H1 (cell line): Measurements from ENCODE around the gene SF3A2. TPM values are rescaled to one million over a fixed set of nuclear protein-coding genes. Genes with fewer than 3 reads are reported as not detected.

Source experiments
- CBX5 ChIP-seq: fragments of 300-800, 300-1000 bp; sonication (generic); IDR thresholded peaks from 2 replicates; pipeline ENCODE4 v1.7.1; 2016; ENCODE audit warnings: antibody characterized with exemption, low read length, low read depth
- CTBP2 ChIP-seq: IDR thresholded peaks from 2 replicates; pipeline ENCODE4 v1.7.0; 2011; ENCODE audit warnings: borderline replicate concordance, mild to moderate bottlenecking, moderate library complexity, mixed read lengths, low read length; ENCODE audit not compliant: insufficient read depth, insufficient read length
- HDAC6 ChIP-seq: IDR thresholded peaks from one replicate; pipeline ENCODE4 v1.7.1; 2012; ENCODE audit warnings: low read depth, mild to moderate bottlenecking, inconsistent platforms, low read length, moderate library complexity
- KDM4A ChIP-seq: IDR thresholded peaks from one replicate; pipeline ENCODE4 v1.7.1; 2012; ENCODE audit warnings: low read depth, mild to moderate bottlenecking, moderate library complexity, low read length, inconsistent platforms; ENCODE audit not compliant: severe bottlenecking
- SIX5 ChIP-seq: IDR thresholded peaks from 2 replicates; pipeline ENCODE4 v1.6.1; 2011; ENCODE audit warnings: mild to moderate bottlenecking, low read depth, low read length
- TAF1 ChIP-seq: IDR thresholded peaks from 2 replicates; pipeline ENCODE4 v1.6.1; 2011; ENCODE audit warnings: mild to moderate bottlenecking, low read depth, low read length
- YY1 ChIP-seq: IDR thresholded peaks from 2 replicates; pipeline ENCODE4 v1.6.1; 2011; ENCODE audit warnings: low read depth, mild to moderate bottlenecking, low read length
- polyA plus RNA-seq, 7 experiments: library from polyadenylated mRNA; depleted of rRNA in 3 of 7; stranded (reverse) in 5 of 7; unstranded in 2 of 7; fragments of >200 nt in 5 of 7; fragments of 200-250 nt in 2 of 7; gene quantifications; 1 replicate in 5 of 7; 2 replicates in 1 of 7; 4 replicates in 1 of 7; pipeline versions ENCODE4 v1.2.1 to v1.2.3, GENCODE V29; 2011 to 2013; ENCODE audit warnings: missing spikeins in 2 of 7, mixed read lengths in 2 of 7
- total RNA-seq: library from RNA; stranded (reverse); fragmentation: NEBNext Ultra II Directional; extraction: Animal tissue kit (Norgen Biotek cat#: 25700); gene quantifications from 2 replicates; pipeline ENCODE4 v1.2.1, GENCODE V29; 2021
- TF ChIP-seq, protein P1 (sequence below): fragments of 300-600 bp; sonication (generic); IDR thresholded peaks from 2 replicates; pipeline ENCODE4 v1.7.1; 2012; ENCODE audit warnings: low read length, moderate library complexity, mild to moderate bottlenecking, inconsistent platforms; ENCODE audit not compliant: insufficient replicate concordance
- TF ChIP-seq, protein P2 (sequence below): IDR thresholded peaks from 2 replicates; pipeline ENCODE4 v1.6.1; 2012; ENCODE audit warnings: low read length, inconsistent platforms

Gene SF3A2
- total and polyA plus RNA-seq, 2 of the 8 experiments (the other 6 are each of a cell fraction or from before 2014, with no cell fraction given) = 15.3 to 146 TPM

DNA sequence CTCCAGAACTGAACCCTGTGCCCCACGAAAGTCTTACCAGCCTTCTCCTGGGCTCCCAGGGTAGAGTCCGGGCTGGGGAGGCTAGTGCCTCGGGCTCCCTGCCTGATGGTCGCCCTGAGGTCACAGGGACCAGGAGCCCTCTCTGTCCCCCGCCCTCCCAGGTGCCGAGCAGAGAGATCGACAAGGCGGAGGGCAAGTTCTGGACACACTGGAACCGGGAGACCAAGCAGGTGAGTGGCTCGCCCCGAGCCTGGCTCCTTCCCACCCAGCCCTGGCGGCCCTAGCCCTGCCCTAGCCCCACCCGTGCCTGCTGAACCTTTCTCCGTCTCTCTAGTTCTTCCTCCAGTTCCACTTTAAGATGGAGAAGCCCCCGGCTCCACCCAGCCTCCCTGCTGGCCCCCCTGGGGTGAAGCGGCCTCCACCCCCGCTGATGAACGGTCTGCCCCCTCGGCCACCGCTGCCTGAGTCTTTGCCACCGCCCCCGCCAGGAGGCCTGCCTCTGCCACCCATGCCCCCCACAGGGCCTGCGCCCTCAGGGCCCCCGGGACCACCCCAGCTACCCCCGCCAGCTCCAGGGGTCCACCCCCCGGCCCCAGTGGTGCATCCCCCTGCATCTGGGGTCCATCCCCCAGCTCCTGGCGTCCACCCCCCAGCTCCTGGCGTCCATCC, 10.9 kb downstream of the SF3A2 start (continued):
- TF ChIP-seq, protein P1, sequence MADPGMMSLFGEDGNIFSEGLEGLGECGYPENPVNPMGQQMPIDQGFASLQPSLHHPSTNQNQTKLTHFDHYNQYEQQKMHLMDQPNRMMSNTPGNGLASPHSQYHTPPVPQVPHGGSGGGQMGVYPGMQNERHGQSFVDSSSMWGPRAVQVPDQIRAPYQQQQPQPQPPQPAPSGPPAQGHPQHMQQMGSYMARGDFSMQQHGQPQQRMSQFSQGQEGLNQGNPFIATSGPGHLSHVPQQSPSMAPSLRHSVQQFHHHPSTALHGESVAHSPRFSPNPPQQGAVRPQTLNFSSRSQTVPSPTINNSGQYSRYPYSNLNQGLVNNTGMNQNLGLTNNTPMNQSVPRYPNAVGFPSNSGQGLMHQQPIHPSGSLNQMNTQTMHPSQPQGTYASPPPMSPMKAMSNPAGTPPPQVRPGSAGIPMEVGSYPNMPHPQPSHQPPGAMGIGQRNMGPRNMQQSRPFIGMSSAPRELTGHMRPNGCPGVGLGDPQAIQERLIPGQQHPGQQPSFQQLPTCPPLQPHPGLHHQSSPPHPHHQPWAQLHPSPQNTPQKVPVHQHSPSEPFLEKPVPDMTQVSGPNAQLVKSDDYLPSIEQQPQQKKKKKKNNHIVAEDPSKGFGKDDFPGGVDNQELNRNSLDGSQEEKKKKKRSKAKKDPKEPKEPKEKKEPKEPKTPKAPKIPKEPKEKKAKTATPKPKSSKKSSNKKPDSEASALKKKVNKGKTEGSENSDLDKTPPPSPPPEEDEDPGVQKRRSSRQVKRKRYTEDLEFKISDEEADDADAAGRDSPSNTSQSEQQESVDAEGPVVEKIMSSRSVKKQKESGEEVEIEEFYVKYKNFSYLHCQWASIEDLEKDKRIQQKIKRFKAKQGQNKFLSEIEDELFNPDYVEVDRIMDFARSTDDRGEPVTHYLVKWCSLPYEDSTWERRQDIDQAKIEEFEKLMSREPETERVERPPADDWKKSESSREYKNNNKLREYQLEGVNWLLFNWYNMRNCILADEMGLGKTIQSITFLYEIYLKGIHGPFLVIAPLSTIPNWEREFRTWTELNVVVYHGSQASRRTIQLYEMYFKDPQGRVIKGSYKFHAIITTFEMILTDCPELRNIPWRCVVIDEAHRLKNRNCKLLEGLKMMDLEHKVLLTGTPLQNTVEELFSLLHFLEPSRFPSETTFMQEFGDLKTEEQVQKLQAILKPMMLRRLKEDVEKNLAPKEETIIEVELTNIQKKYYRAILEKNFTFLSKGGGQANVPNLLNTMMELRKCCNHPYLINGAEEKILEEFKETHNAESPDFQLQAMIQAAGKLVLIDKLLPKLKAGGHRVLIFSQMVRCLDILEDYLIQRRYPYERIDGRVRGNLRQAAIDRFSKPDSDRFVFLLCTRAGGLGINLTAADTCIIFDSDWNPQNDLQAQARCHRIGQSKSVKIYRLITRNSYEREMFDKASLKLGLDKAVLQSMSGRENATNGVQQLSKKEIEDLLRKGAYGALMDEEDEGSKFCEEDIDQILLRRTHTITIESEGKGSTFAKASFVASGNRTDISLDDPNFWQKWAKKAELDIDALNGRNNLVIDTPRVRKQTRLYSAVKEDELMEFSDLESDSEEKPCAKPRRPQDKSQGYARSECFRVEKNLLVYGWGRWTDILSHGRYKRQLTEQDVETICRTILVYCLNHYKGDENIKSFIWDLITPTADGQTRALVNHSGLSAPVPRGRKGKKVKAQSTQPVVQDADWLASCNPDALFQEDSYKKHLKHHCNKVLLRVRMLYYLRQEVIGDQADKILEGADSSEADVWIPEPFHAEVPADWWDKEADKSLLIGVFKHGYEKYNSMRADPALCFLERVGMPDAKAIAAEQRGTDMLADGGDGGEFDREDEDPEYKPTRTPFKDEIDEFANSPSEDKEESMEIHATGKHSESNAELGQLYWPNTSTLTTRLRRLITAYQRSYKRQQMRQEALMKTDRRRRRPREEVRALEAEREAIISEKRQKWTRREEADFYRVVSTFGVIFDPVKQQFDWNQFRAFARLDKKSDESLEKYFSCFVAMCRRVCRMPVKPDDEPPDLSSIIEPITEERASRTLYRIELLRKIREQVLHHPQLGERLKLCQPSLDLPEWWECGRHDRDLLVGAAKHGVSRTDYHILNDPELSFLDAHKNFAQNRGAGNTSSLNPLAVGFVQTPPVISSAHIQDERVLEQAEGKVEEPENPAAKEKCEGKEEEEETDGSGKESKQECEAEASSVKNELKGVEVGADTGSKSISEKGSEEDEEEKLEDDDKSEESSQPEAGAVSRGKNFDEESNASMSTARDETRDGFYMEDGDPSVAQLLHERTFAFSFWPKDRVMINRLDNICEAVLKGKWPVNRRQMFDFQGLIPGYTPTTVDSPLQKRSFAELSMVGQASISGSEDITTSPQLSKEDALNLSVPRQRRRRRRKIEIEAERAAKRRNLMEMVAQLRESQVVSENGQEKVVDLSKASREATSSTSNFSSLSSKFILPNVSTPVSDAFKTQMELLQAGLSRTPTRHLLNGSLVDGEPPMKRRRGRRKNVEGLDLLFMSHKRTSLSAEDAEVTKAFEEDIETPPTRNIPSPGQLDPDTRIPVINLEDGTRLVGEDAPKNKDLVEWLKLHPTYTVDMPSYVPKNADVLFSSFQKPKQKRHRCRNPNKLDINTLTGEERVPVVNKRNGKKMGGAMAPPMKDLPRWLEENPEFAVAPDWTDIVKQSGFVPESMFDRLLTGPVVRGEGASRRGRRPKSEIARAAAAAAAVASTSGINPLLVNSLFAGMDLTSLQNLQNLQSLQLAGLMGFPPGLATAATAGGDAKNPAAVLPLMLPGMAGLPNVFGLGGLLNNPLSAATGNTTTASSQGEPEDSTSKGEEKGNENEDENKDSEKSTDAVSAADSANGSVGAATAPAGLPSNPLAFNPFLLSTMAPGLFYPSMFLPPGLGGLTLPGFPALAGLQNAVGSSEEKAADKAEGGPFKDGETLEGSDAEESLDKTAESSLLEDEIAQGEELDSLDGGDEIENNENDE = no peak
- TF ChIP-seq KDM4A (no peak), SIX5 (no peak), HDAC6 (no peak), CTBP2 (no peak), TAF1 (no peak), CBX5 (no peak), YY1 (no peak)
- TF ChIP-seq, protein P2, sequence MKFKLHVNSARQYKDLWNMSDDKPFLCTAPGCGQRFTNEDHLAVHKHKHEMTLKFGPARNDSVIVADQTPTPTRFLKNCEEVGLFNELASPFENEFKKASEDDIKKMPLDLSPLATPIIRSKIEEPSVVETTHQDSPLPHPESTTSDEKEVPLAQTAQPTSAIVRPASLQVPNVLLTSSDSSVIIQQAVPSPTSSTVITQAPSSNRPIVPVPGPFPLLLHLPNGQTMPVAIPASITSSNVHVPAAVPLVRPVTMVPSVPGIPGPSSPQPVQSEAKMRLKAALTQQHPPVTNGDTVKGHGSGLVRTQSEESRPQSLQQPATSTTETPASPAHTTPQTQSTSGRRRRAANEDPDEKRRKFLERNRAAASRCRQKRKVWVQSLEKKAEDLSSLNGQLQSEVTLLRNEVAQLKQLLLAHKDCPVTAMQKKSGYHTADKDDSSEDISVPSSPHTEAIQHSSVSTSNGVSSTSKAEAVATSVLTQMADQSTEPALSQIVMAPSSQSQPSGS = no peak
